ENCODE measurements around the gene IGFBP7. TPM values are rescaled to one million over a fixed set of nuclear protein-coding genes. Genes with fewer than 3 reads are reported as not detected.

Gene IGFBP7
- total and polyA plus RNA-seq, 2 of the 8 experiments (the other 6 are each of a cell fraction or from before 2014, with no cell fraction given): 0.17 to 0.48 TPM

DNA sequence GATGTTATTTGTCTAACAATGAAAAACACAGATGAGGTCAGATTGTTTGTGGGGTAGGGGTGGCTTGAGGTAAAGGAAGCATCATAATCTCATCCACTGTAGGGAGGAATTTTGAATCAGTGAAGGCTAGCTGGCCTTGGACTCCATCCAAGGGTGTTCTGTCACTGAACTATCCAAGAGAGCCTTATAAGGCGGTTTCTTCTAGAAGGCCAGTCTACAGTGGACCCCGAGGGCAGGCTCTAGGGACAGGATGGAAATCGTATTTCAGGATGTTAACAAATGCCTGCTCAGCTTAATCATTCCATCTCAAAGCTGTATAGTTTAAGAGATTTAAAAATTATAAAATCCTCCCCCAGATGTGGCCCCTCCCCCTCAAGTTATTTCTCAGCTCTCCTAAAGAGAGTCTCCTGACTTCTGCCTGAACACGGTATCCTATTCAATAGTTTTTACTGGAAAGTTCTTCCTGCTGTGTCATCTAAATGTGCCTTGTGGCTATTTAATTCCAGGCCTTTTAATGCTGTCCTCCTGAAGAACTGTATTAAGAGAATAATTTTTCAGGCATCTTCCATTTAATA, 8.0 kb downstream of the IGFBP7 start:
- no peak for FAIRE-seq
- no peak overlapping the region for H3K4me3 ChIP-seq (ENCODE audit: extremely low read depth in 1 of 4, insufficient read depth in 2 of 4, low read depth in 3 of 4, low read length in 4 of 4)

More for the DNA sequence above, 8.0 kb downstream of the IGFBP7 start:
- H3K4me1 ChIP-seq (replicated peaks in 1 of 4; ENCODE audit: control insufficient read depth in 3 of 4, insufficient read depth in 4 of 4, low read length in 3 of 4): no peaks in the 10 kb centered on the region; a peak in 1 of 7 replicates
- TF ChIP-seq EP300 (IDR thresholded peaks at IDR 0.05; ENCODE audit: borderline replicate concordance in 1 of 2, low read depth in 2 of 2, low read length in 2 of 2): no peak
- TF ChIP-seq KDM5A (IDR thresholded peaks at IDR 0.05; ENCODE audit: low read length): no peak
- H3K4me2 ChIP-seq (ENCODE audit: insufficient read depth in 1 of 2, low read depth in 2 of 2, low read length in 2 of 2): no peak overlapping the region
- ChIA-PET CTCF (ENCODE audit: partially characterized antibody) (interaction anchor here (0.6 to 1.8 kb wide), 3 partner anchors 9 to 95 kb away, joined by 3 to 6 read pairs (median 3); no protein-coding TSS in a partner anchor), POLR2A (ENCODE audit: partially characterized antibody) (interaction anchor here (1.6 kb wide), 1 partner anchor 11 kb away, joined by 5 read pairs; no protein-coding TSS in a partner anchor)
- no peak overlapping the region for H2BK20ac ChIP-seq (ENCODE audit: low read length)
- H3K56ac ChIP-seq (replicated peaks; ENCODE audit: insufficient read length, low read depth, low read length): no peak overlapping the region
- H3K27me3 ChIP-seq (replicated peaks in 1 of 4; ENCODE audit: control insufficient read depth in 3 of 4, extremely low read depth in 1 of 4, insufficient read depth in 3 of 4, low read length in 3 of 4): 0 out of 7 replicates have a peak, but pooled peaks cover 0 to 2% (median under 1%) of the 10 kb centered on the region in 4 experiments
- no peak overlapping the region for H3K14ac ChIP-seq (ENCODE audit: insufficient read length)
- no peak overlapping the region for H2BK12ac ChIP-seq (ENCODE audit: low read depth, low read length)
- H4K8ac ChIP-seq (ENCODE audit: extremely low read depth, insufficient read depth, low read length): no peak overlapping the region
- no peak overlapping the region for H3K27ac ChIP-seq (ENCODE audit: low read depth, low read length)
- H2AK5ac ChIP-seq (ENCODE audit: low read depth, low read length): no peak overlapping the region
- no peaks in the 10 kb centered on the region for H3K9me3 ChIP-seq (ENCODE audit: insufficient read depth in 2 of 2, low read depth in 1 of 2, low read length in 1 of 2)
- H2AFZ ChIP-seq (ENCODE audit: low read length): no peak overlapping the region
- no peaks in the 10 kb centered on the region for H3K79me1 ChIP-seq (ENCODE audit: low read depth, low read length)
- H4K5ac ChIP-seq (ENCODE audit: insufficient read length, low read depth, low read length): no peak overlapping the region
- no peak overlapping the region for H2BK120ac ChIP-seq (replicated peaks; ENCODE audit: low read depth, low read length)
- no peaks in the 10 kb centered on the region for H3K79me2 ChIP-seq (ENCODE audit: control insufficient read depth in 1 of 2, insufficient read depth in 2 of 2, low read length in 2 of 2)
- H3K18ac ChIP-seq (ENCODE audit: extremely low read depth, low read length): no peak overlapping the region
- H3K36me3 ChIP-seq (ENCODE audit: control insufficient read depth in 2 of 4, insufficient read depth in 4 of 4, low read length in 3 of 4): no peaks in the 10 kb centered on the region
- no peak overlapping the region for H3K9ac ChIP-seq (replicated peaks in 1 of 4; ENCODE audit: extremely low read depth in 1 of 4, low read depth in 3 of 4, low read length in 3 of 4)
- H3K23ac ChIP-seq (ENCODE audit: insufficient read length): no peak overlapping the region
- WGBS, 2 experiments (ENCODE audit: extremely low coverage in 1 of 2, insufficient coverage in 1 of 2, insufficient read length in 1 of 2, insufficient replicate concordance in 2 of 2, low coverage in 1 of 2, low lambda C conversion rate in 2 of 2, missing lambda C conversion rate in 1 of 2): 80% methylated on average over 4 of the region's 4 CpGs; no CpG with 5 or more reads in 1 of the 2 experiments
- no peak for DNase-seq (ENCODE audit: low read depth in 1 of 2, low spot score in 2 of 2)
- H4K20me1 ChIP-seq (replicated peaks in 1 of 2; ENCODE audit: control insufficient read depth in 1 of 2, insufficient read depth in 2 of 2, low read length in 2 of 2): no peaks in the 10 kb centered on the region
- no peak overlapping the region for H2BK15ac ChIP-seq (ENCODE audit: low read length)
- no peak overlapping the region for H4K91ac ChIP-seq (replicated peaks; ENCODE audit: insufficient read length, low read length)
- H3K4ac ChIP-seq (replicated peaks; ENCODE audit: insufficient read length, low read depth, low read length): no peak overlapping the region
- no peaks in the 10 kb centered on the region; the same call in 1 of the 2 replicates for H3K23me2 ChIP-seq (ENCODE audit: low read depth, low read length)
- H2BK5ac ChIP-seq (ENCODE audit: low read depth, low read length): no peak overlapping the region
